Transverse colon (tissue), 4 donors: ENCODE results near the gene CHN1. TPM values are rescaled to one million over a fixed set of nuclear protein-coding genes. Genes with fewer than 3 reads are reported as not detected.

Experiments used
- DNase-seq: peaks from one replicate; pipeline ENCODE4 v3.0.0-alpha.2; 2019
- H3K27ac ChIP-seq, 4 donors: fragments of 200-600 bp; sonication (generic); 2 replicates each; pipeline ENCODE4 v1.5.1; 2016 to 2018; ENCODE audit warnings: inconsistent platforms in 4 of 4
- H3K27me3 ChIP-seq: fragments of 200-600 bp; sonication (generic); 2 replicates; pipeline ENCODE4 v1.5.1; 2017; ENCODE audit warnings: inconsistent platforms
- H3K36me3 ChIP-seq, 4 donors: fragments of 200-600 bp; sonication (generic); 2 replicates each; pipeline ENCODE4 v1.5.1; 2017 to 2019; ENCODE audit warnings: inconsistent platforms in 4 of 4
- H3K4me1 ChIP-seq, 4 donors: fragments of 200-600 bp; sonication (generic); 2 replicates each; pipeline ENCODE4 v1.5.1; 2017 to 2020; ENCODE audit warnings: inconsistent platforms in 4 of 4
- H3K4me3 ChIP-seq, 4 donors: fragments of 200-600 bp; sonication (generic); 1 replicate in 1 of 4; 2 replicates in 3 of 4; pipeline versions ENCODE4 v1.5.1 to v1.6.1; 2017 to 2019; ENCODE audit warnings: inconsistent platforms in 4 of 4
- H3K9me3 ChIP-seq, 2 donors: fragments of 200-600 bp; sonication (generic); 2 replicates each; pipeline ENCODE4 v1.5.1; 2017 to 2019; ENCODE audit warnings: inconsistent platforms in 2 of 2
- EP300 ChIP-seq: sonication (generic); formaldehyde crosslinking; IDR thresholded peaks from one replicate; pipeline ENCODE4 v1.6.1; 2017; ENCODE audit warnings: antibody characterized with exemption, low read depth
- POLR2A ChIP-seq: fragments of 450-650 bp; IDR thresholded peaks from one replicate; pipeline ENCODE4 v1.6.1; 2016; ENCODE audit warnings: antibody characterized with exemption, mild to moderate bottlenecking, moderate library complexity
- POLR2AphosphoS5 ChIP-seq, 3 donors: sonication (generic); formaldehyde crosslinking; IDR thresholded peaks; one replicate each; pipeline ENCODE4 v1.6.1; 2016; ENCODE audit warnings: antibody characterized with exemption in 3 of 3
- WGBS, 2 donors: methylation state at CpG; one replicate each; pipeline ENCODE4 v1.1.5; 2018; ENCODE audit warnings: low coverage in 1 of 2; 5-methylcytosine and 5-hydroxymethylcytosine counted together
- in situ Hi-C, 4 donors: fragments of 200-750 bp; cut with MboI; loops; one replicate each; pipeline versions ENCODE4 v1.15.0 to v1.15.1; 2017; ENCODE audit warnings: low sequenced_read_pairs in 3 of 4, low pct_ligation_motif_present in 1 of 4, low pct_unique_long_range_greater_than_20kb in 1 of 4
- intact Hi-C: fragments of 100-400 bp; cut with DNase I; formaldehyde crosslinking; loops from one replicate; pipeline ENCODE4 v1.15.1; 2023; ENCODE audit warnings: low total_unique reads
- total RNA-seq, 4 donors: library from RNA; depleted of rRNA; stranded (reverse); fragments of >200 nt; gene quantifications; one replicate each; pipeline ENCODE4 v1.1.0, GENCODE V29; 2016
- TF ChIP-seq, protein P1 (sequence below), 5 experiments: fragments of 200-600 bp in 3 of 5; fragments of 450-650 bp in 2 of 5; sonication (generic) in 3 of 5; IDR thresholded peaks; 1 replicate in 2 of 5; 2 replicates in 3 of 5; pipeline ENCODE4 v1.5.1; 2016 to 2017; ENCODE audit warnings: antibody characterized with exemption in 5 of 5, inconsistent platforms in 3 of 5, mild to moderate bottlenecking in 2 of 5, moderate library complexity in 1 of 5

The CHN1 gene
- total RNA-seq, 4 donors from 2014 or later, result 1.6 to 3.2 (median 3.0) TPM; not detected in 1

DNA sequence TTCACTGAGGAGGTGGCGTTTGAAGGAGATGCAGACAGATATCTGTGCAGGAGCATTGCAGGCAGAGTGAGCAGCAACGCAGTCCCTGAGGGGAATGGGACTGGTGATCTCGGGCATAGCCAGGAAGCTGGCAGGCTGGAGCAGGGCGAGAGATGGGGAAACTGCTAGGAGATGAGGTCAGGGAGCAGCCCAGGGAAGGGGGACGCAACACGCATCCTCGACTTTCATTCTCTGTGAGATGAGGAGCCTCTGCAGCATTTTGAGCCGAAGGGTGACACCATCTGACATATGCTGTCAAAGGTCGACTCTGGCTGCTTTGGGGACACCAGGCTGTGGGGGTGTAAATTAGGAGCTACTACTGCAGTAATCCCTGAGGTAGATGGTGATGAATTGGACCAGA lies 236.6 kb downstream of the CHN1 start:
- H3K4me1 ChIP-seq, result peaks cover 0 to 6% (median 2%) of the 10 kb centered on the region in 4 donors
- no peaks in the 10 kb centered on the region for H3K9me3 ChIP-seq
- H3K27me3 ChIP-seq, result no peaks in the 10 kb centered on the region
- H3K36me3 ChIP-seq, result no peaks in the 10 kb centered on the region
- no peak for DNase-seq
- no peak overlapping the region for H3K4me3 ChIP-seq
- in situ Hi-C loops, result no loop called here
- TF ChIP-seq POLR2AphosphoS5 (IDR thresholded peaks at IDR 0.05) (no peak), POLR2A (no peak), EP300 (no peak)
- TF ChIP-seq, protein P1, sequence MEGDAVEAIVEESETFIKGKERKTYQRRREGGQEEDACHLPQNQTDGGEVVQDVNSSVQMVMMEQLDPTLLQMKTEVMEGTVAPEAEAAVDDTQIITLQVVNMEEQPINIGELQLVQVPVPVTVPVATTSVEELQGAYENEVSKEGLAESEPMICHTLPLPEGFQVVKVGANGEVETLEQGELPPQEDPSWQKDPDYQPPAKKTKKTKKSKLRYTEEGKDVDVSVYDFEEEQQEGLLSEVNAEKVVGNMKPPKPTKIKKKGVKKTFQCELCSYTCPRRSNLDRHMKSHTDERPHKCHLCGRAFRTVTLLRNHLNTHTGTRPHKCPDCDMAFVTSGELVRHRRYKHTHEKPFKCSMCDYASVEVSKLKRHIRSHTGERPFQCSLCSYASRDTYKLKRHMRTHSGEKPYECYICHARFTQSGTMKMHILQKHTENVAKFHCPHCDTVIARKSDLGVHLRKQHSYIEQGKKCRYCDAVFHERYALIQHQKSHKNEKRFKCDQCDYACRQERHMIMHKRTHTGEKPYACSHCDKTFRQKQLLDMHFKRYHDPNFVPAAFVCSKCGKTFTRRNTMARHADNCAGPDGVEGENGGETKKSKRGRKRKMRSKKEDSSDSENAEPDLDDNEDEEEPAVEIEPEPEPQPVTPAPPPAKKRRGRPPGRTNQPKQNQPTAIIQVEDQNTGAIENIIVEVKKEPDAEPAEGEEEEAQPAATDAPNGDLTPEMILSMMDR (IDR thresholded peaks at IDR 0.05), result no peak
- intact Hi-C loops, result no loop called here
- no peak overlapping the region for H3K27ac ChIP-seq
- 86 to 87% methylated on average over 1 to 9 of the region's 9 CpGs for WGBS, 2 donors

DNA sequence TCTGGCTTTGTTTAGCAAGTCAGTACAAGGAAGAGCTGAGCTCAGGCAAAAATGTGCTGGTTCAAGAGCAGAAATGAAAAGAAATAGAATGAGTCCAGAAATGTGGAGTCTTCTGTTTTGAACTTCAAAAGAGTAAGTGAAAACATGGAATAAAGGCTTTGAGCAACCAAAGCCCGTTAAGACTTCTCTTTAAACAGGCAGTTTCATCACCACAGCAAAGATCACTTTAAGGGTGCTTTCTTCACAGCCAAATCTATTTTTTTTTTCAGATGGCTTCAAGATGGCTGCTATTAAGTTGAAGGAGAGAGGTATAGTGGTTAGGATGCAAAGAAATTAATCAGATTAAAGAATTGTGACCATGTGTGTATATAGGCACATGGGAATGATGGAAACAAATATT lies 238.9 kb downstream of the CHN1 start:
- no peak for DNase-seq
- no peak for TF ChIP-seq POLR2A
- TF ChIP-seq POLR2AphosphoS5 (IDR thresholded peaks at IDR 0.05), result no peak
- TF ChIP-seq EP300, result no peak
- TF ChIP-seq, protein P1 (IDR thresholded peaks at IDR 0.05), result no peak
- no peak overlapping the region for H3K4me3 ChIP-seq
- no peak overlapping the region for H3K27ac ChIP-seq
- in situ Hi-C loops, result no loop called here
- no peaks in the 10 kb centered on the region for H3K4me1 ChIP-seq
- H3K27me3 ChIP-seq, result no peaks in the 10 kb centered on the region
- WGBS, 2 donors, result 83% methylated on average over 1 of the region's 1 CpG; no CpG with 5 or more reads in 1 of the 2 donors
- H3K9me3 ChIP-seq, result no peaks in the 10 kb centered on the region
- intact Hi-C loops, result no loop called here
- H3K36me3 ChIP-seq, result no peaks in the 10 kb centered on the region

DNA sequence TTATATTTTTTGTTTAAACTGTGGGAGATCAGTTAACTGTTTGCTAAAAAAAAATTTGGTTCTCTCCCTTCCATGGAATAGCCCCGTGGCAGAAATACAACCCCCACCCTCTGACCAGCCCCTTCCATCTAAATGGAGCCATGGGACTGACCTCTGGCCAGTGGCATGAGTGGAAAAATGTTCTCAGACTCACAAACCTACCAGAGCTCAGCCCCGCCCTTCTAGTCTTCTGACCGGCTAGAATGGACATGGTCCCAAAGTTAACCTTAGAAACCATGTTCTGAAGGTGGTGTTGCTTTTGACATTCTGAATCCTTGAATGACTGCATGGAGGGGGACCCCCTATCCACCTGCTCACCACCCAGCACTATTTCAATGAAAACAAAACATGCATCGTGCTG lies 239.6 kb downstream of the CHN1 start:
- no peak overlapping the region for H3K27ac ChIP-seq
- 50 to 77% methylated on average over 1 to 4 of the region's 4 CpGs for WGBS, 2 donors
- no peak overlapping the region for H3K4me3 ChIP-seq
- H3K36me3 ChIP-seq, result no peaks in the 10 kb centered on the region
- in situ Hi-C loops (no loop called here), intact Hi-C loops (no loop called here)
- no peaks in the 10 kb centered on the region for H3K4me1 ChIP-seq
- no peaks in the 10 kb centered on the region for H3K27me3 ChIP-seq
- no peak for DNase-seq
- TF ChIP-seq EP300 (no peak), POLR2AphosphoS5 (IDR thresholded peaks at IDR 0.05) (no peak), POLR2A (no peak)
- TF ChIP-seq, protein P1 (IDR thresholded peaks at IDR 0.05), result no peak
- no peaks in the 10 kb centered on the region for H3K9me3 ChIP-seq

DNA sequence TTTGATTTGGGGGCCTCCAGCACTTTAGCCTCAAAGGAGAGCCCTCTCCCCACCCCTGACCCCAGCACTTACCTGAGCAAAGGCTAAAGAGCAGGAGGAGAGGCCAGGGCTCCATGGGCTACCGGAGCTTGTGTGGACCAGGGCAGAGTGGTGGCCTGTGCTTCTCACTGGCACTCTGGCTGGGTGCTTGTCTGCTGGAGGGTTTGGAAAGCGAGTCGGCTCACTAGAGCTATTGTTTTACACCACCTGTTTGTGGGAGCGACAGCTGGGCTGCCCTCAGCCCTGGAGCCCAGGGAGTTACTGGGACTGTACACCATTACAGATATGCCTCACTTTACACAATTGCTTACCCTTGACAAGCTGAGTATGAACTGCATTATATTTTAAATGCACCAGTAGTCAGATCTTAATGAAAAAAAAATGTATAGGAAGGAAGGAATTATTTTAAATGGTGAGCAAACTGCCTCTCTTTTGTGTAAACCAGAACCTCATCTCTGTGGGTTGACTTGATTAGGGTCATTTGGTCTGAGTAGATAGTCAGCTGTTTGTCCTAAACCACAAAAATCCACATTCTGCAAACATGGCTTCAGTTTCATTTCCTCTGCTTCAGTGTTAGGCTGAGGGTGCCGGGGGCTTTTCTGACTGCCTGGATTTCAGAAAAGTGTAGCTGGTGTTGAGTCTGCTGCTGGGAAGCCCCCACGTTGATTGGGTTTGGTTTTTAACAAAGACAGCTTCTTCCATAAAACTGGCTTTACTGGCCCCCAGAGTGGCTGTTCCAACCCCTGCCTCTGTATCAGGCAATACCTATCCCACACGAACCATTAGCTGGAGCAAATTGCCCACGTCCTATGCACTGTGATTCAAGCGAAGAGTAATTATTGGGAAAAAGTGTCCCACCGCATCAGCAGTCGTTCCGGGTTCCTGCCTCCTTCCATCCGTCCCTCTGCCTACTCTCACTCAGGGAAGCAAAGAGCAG lies 240.6 kb downstream of the CHN1 start, which contains the start of gene CHRNA1:
Gene CHRNA1 (minus strand): TSS at position 193 of the 976 bp plus-strand sequence. CDS start 78 bp downstream, at position 115.
- no peaks in the 10 kb centered on the region for H3K9me3 ChIP-seq
- peaks cover 0 to under 1% (median under 1%) of the 10 kb centered on the region in 4 donors for H3K4me1 ChIP-seq
- H3K27ac ChIP-seq, result no peak within 1 kb of the TSS
- TF ChIP-seq POLR2AphosphoS5 (IDR thresholded peaks at IDR 0.05) (no peak), EP300 (no peak), POLR2A (no peak)
- TF ChIP-seq, protein P1 (IDR thresholded peaks at IDR 0.05), result no peak
- WGBS, 2 donors, result 86 to 93% methylated on average over 4 to 13 of the region's 13 CpGs
- no peak for DNase-seq
- intact Hi-C loops (no loop called here), in situ Hi-C loops (no loop called here)
- H3K27me3 ChIP-seq, result no peaks in the 10 kb centered on the region
- H3K4me3 ChIP-seq, result no peak within 1 kb of the TSS
- no peaks in the 10 kb centered on the region for H3K36me3 ChIP-seq
